Endothelial cell of umbilical vein (primary cell): ENCODE data around the gene MUCL3. TPM values are rescaled to one million over a fixed set of nuclear protein-coding genes. Genes with fewer than 3 reads are reported as not detected.

Source experiments
- BruUV-seq: library from RNA; stranded (reverse); fragments of 400-500 nt; replicated peaks from 2 replicates; lab custom pipeline; 2021; lab: Mats Ljungman, UMichigan
- CTCF ChIA-PET: fragments of 300-600, 350-600 bp; sonication (Branson Sonifier 250); formaldehyde crosslinking; loops from one replicate; lab custom pipeline; 2021; ENCODE audit warnings: antibody characterized with exemption, inconsistent platforms; lab: Charles Lee
- POLR2A ChIA-PET: fragments of 300-600, 350-600 bp; sonication (Branson Sonifier 250); formaldehyde crosslinking; loops from one replicate; lab custom pipeline; 2021; ENCODE audit warnings: antibody characterized with exemption, inconsistent platforms; lab: Charles Lee
- DNase-seq: peaks from one replicate; pipeline ENCODE4 v3.0.0-alpha.2; 2011; ENCODE audit warnings: low read depth, low spot score
- FAIRE-seq: peaks from 2 replicates; lab custom pipeline; 2011; peaks lifted over from hg19 to GRCh38; lab: Jason Lieb, UNC
- H2AFZ ChIP-seq: 2 replicates; pipeline ENCODE4 v1.6.0; 2012; ENCODE audit warnings: low read depth, low read length, control low read depth, inconsistent platforms
- H3K27ac ChIP-seq: 2 replicates; pipeline ENCODE4 v1.5.1; 2011; ENCODE audit warnings: low read depth, mild to moderate bottlenecking, control low read depth, low read length, moderate library complexity; ENCODE audit not compliant: insufficient read depth
- H3K27me3 ChIP-seq, 2 experiments: 2 replicates each; pipeline versions ENCODE4 v1.6.0 to v1.6.1; 2011; ENCODE audit warnings: low read length in 2 of 2, mixed read lengths in 1 of 2; ENCODE audit not compliant: control insufficient read depth in 2 of 2, insufficient read depth in 2 of 2
- H3K36me3 ChIP-seq, 2 experiments: 2 replicates in 1 of 2; 3 replicates in 1 of 2; pipeline ENCODE4 v1.5.1; 2011; ENCODE audit warnings: low read length in 2 of 2, mild to moderate bottlenecking in 1 of 2, moderate library complexity in 1 of 2; ENCODE audit not compliant: control insufficient read depth in 2 of 2, insufficient read depth in 2 of 2; ENCODE audit errors: extremely low read depth in 1 of 2
- H3K4me1 ChIP-seq: 3 replicates; pipeline ENCODE4 v1.5.1; 2011; ENCODE audit warnings: mild to moderate bottlenecking, low read length; ENCODE audit not compliant: control insufficient read depth, insufficient read depth; ENCODE audit errors: extremely low read depth
- H3K4me2 ChIP-seq: 2 replicates; pipeline ENCODE4 v1.6.1; 2011; ENCODE audit warnings: low read length, control low read depth, mixed read lengths; ENCODE audit not compliant: insufficient read depth
- H3K4me3 ChIP-seq, 3 experiments: fragments of 200-600 bp in 1 of 3; sonication (generic), shearing (Covaris generic) in 1 of 3; replicated peaks in 1 of 3; 2 replicates each; pipeline ENCODE4 v1.5.1; 2011 to 2016; ENCODE audit warnings: control low read depth in 3 of 3, low read length in 3 of 3, mild to moderate bottlenecking in 2 of 3, inconsistent platforms in 1 of 3, low read depth in 1 of 3, moderate library complexity in 1 of 3; ENCODE audit not compliant: insufficient read depth in 1 of 3
- H3K79me2 ChIP-seq: 2 replicates; pipeline ENCODE4 v1.6.0; 2012; ENCODE audit warnings: low read length, inconsistent platforms; ENCODE audit not compliant: control insufficient read depth, insufficient read depth
- H3K9ac ChIP-seq: replicated peaks from 2 replicates; pipeline ENCODE3; 2011; ENCODE audit warnings: low read length, control low read depth; ENCODE audit not compliant: insufficient read depth; ENCODE audit errors: extremely low read depth
- H3K9me1 ChIP-seq: replicated peaks from 3 replicates; pipeline ENCODE4 v1.6.0; 2011; ENCODE audit warnings: mild to moderate bottlenecking, low read length; ENCODE audit not compliant: control insufficient read depth, insufficient read depth; ENCODE audit errors: extremely low read depth
- H3K9me3 ChIP-seq: replicated peaks from 2 replicates; pipeline ENCODE4 v1.5.1; 2012; ENCODE audit warnings: low read length, inconsistent platforms; ENCODE audit not compliant: control insufficient read depth, insufficient read depth
- H4K20me1 ChIP-seq: replicated peaks from 2 replicates; pipeline ENCODE3; 2011; ENCODE audit warnings: mild to moderate bottlenecking, low read length; ENCODE audit not compliant: control insufficient read depth, insufficient read depth; ENCODE audit errors: extremely low read depth
- EZH2 ChIP-seq: IDR thresholded peaks from 2 replicates; pipeline ENCODE4 v1.6.1; 2012; ENCODE audit warnings: borderline replicate concordance, low read depth, mild to moderate bottlenecking, moderate library complexity, low read length, inconsistent platforms; ENCODE audit not compliant: severe bottlenecking
- FOS ChIP-seq: IDR thresholded peaks from 2 replicates; pipeline ENCODE4 v1.6.1; 2011; ENCODE audit warnings: mild to moderate bottlenecking, low read length, moderate library complexity, borderline replicate concordance; ENCODE audit not compliant: insufficient read depth
- GATA2 ChIP-seq: IDR thresholded peaks from 2 replicates; pipeline ENCODE4 v1.7.0; 2011; ENCODE audit warnings: low read depth, mild to moderate bottlenecking, moderate library complexity, mixed read lengths, low read length; ENCODE audit not compliant: insufficient read length, insufficient read depth
- JUN ChIP-seq: IDR thresholded peaks from 2 replicates; pipeline ENCODE4 v1.6.1; 2011; ENCODE audit warnings: borderline replicate concordance, low read depth; ENCODE audit not compliant: insufficient read length, insufficient read depth
- MYC ChIP-seq: IDR thresholded peaks from one replicate; pipeline ENCODE4 v1.6.1; 2011; ENCODE audit warnings: mild to moderate bottlenecking, low read depth, low read length
- POLR2A ChIP-seq: IDR thresholded peaks from 2 replicates; pipeline ENCODE4 v1.6.1; 2012; ENCODE audit warnings: low read depth, mild to moderate bottlenecking, control low read depth, low read length
- POLR2AphosphoS5 ChIP-seq: IDR thresholded peaks from 2 replicates; pipeline ENCODE4 v1.6.1; 2012; ENCODE audit warnings: low read depth, mild to moderate bottlenecking, control low read depth, low read length, moderate library complexity; ENCODE audit not compliant: insufficient read depth
- dilution Hi-C: fragments of 300-500 bp; cut with MboI; formaldehyde crosslinking; loops from one replicate; pipeline ENCODE4 v1.15.0; 2019; ENCODE audit warnings: low sequenced_read_pairs; ENCODE audit not compliant: extremely low pct_ligation_motif_present
- intact Hi-C: fragments of 100-400 bp; cut with micrococcal nuclease; formaldehyde crosslinking; loops from one replicate; pipeline ENCODE4 v1.10.0; 2022
- polyA plus RNA-seq, 4 experiments: library from polyadenylated mRNA; depleted of rRNA in 3 of 4; stranded (reverse) in 3 of 4; unstranded in 1 of 4; fragments of >200 nt; gene quantifications; 2 replicates each; pipeline versions ENCODE4 v1.2.1 to v1.2.3, GENCODE V29; 2011 to 2012; ENCODE audit warnings: missing spikeins in 1 of 4
- total RNA-seq: library from RNA; stranded (reverse); gene quantifications from 2 replicates; pipeline ENCODE4 v1.2.3, GENCODE V29; 2021
- TF ChIP-seq, protein P1 (sequence below), 2 donors: IDR thresholded peaks; 1 replicate in 1 of 2; 2 replicates in 1 of 2; pipeline ENCODE4 v1.5.1; 2011; ENCODE audit warnings: low read length in 2 of 2, mild to moderate bottlenecking in 2 of 2, moderate library complexity in 2 of 2, control low read depth in 1 of 2, inconsistent platforms in 1 of 2, low read depth in 1 of 2; ENCODE audit not compliant: insufficient read depth in 1 of 2; ENCODE audit errors: extremely low read depth in 1 of 2

Gene MUCL3
- total and polyA plus RNA-seq, 2 donors (not counting 3 experiments of a cell fraction or from before 2014, with no cell fraction given) = not detected

DNA sequence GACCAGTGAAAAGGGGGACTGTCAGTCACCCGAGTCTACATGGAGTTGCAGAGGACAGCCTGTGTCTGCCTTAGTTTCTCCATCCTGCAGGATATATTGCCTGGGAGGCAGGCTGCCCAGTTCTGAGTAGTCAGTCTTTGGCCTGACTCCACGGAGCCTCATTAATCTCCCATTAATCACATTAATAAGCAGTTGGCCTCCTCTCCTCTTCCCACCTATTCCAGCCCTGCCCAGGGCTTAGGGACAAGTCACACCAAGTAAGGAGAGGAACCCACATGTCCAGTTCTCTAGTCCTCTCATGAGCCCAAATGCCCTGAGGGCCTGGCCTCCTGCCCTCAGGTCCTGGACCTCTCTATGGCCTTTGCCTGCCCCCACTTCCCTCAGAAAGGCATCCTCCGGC, 1.3 kb upstream of the MUCL3 start:
- intact Hi-C loops = no loop called here
- H3K4me3 ChIP-seq = no peak overlapping the region
- H2AFZ ChIP-seq = no peak overlapping the region
- no peaks in the 10 kb centered on the region for H3K4me1 ChIP-seq
- H3K4me2 ChIP-seq = no peak overlapping the region
- H3K9ac ChIP-seq = no peak overlapping the region
- H3K27me3 ChIP-seq = peaks cover 2 to 9% of the 10 kb centered on the region in 2 experiments
- no TSS peak for BruUV-seq
- H3K9me1 ChIP-seq = no peaks in the 10 kb centered on the region
- TF ChIP-seq GATA2 (no peak), FOS (no peak), MYC (no peak), JUN (no peak), POLR2A (no peak), POLR2AphosphoS5 (no peak), EZH2 (no peak)
- TF ChIP-seq, protein P1, sequence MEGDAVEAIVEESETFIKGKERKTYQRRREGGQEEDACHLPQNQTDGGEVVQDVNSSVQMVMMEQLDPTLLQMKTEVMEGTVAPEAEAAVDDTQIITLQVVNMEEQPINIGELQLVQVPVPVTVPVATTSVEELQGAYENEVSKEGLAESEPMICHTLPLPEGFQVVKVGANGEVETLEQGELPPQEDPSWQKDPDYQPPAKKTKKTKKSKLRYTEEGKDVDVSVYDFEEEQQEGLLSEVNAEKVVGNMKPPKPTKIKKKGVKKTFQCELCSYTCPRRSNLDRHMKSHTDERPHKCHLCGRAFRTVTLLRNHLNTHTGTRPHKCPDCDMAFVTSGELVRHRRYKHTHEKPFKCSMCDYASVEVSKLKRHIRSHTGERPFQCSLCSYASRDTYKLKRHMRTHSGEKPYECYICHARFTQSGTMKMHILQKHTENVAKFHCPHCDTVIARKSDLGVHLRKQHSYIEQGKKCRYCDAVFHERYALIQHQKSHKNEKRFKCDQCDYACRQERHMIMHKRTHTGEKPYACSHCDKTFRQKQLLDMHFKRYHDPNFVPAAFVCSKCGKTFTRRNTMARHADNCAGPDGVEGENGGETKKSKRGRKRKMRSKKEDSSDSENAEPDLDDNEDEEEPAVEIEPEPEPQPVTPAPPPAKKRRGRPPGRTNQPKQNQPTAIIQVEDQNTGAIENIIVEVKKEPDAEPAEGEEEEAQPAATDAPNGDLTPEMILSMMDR (IDR thresholded peaks at IDR 0.05; ENCODE audit: extremely low read depth in 1 of 2, insufficient read depth in 1 of 2, low read depth in 1 of 2, low read length in 2 of 2) = no peak
- ChIA-PET CTCF (interaction anchor here (3.8 kb wide), 1 partner anchor 130 kb away, joined by 37 read pairs; no protein-coding TSS in a partner anchor), POLR2A (no interaction called here)
- no peaks in the 10 kb centered on the region for H3K36me3 ChIP-seq
- DNase-seq (no peak), FAIRE-seq (no peak)
- dilution Hi-C loops = no loop called here
- H3K27ac ChIP-seq = no peak overlapping the region
- H3K9me3 ChIP-seq = no peaks in the 10 kb centered on the region
- no peaks in the 10 kb centered on the region for H4K20me1 ChIP-seq
- H3K79me2 ChIP-seq = no peaks in the 10 kb centered on the region
